IMR-90 (cell line): ENCODE data around the gene OPRL1. TPM values are rescaled to one million over a fixed set of nuclear protein-coding genes. Genes with fewer than 3 reads are reported as not detected.

Experiments used
- ATAC-seq: fragments of 200-7000 bp; cut with Tn5 transposase; 2 replicates; pipeline ENCODE4 v1.9.1; 2020; ENCODE audit warnings: low read depth, mild to moderate bottlenecking, moderate library complexity
- BruUV-seq: library from RNA; stranded (reverse); fragments of 400-500 nt; replicated peaks from 2 replicates; lab custom pipeline; 2021; lab: Mats Ljungman, UMichigan
- CTCF ChIA-PET: fragments of 300-600 bp; formaldehyde crosslinking; extraction: SDS; loops from one replicate; lab custom pipeline; 2021; ENCODE audit warnings: antibody characterized with exemption; lab: Yijun Ruan, JAX
- POLR2A ChIA-PET: fragments of 300-600 bp; sonication (Branson Sonifier 250); formaldehyde crosslinking; loops from one replicate; lab custom pipeline; 2022; ENCODE audit warnings: antibody characterized with exemption; ENCODE audit not compliant: unreplicated experiment; lab: Charles Lee
- DNase-seq: peaks from one replicate; pipeline ENCODE4 v3.0.0; 2013
- H2AFZ ChIP-seq: replicated peaks from 2 replicates; pipeline ENCODE3; 2013; ENCODE audit warnings: low read length, mild to moderate bottlenecking; ENCODE audit not compliant: poor library complexity
- H2AK5ac ChIP-seq: 2 replicates; pipeline ENCODE4 v1.6.1; 2013; ENCODE audit warnings: low read depth, low read length, inconsistent platforms
- H2AK9ac ChIP-seq: replicated peaks from 2 replicates; pipeline ENCODE3; 2013; ENCODE audit warnings: mild to moderate bottlenecking, low read depth, low read length, moderate library complexity; ENCODE audit not compliant: poor library complexity
- H2BK120ac ChIP-seq: 2 replicates; pipeline ENCODE4 v1.6.1; 2013; ENCODE audit warnings: low read depth, low read length, inconsistent platforms
- H2BK15ac ChIP-seq: 3 replicates; pipeline ENCODE4 v1.6.1; 2013; ENCODE audit warnings: low read depth, low read length, inconsistent platforms
- H2BK20ac ChIP-seq: 2 replicates; pipeline ENCODE4 v1.6.1; 2013; ENCODE audit warnings: low read depth, mild to moderate bottlenecking, inconsistent platforms, low read length, moderate library complexity
- H2BK5ac ChIP-seq: 2 replicates; pipeline ENCODE4 v1.6.1; 2013; ENCODE audit warnings: mild to moderate bottlenecking, low read depth, low read length, inconsistent platforms; ENCODE audit not compliant: poor library complexity, severe bottlenecking
- H3K14ac ChIP-seq: replicated peaks from 2 replicates; pipeline ENCODE4 v1.6.1; 2013; ENCODE audit warnings: low read depth, low read length, inconsistent platforms
- H3K18ac ChIP-seq: 2 replicates; pipeline ENCODE4 v1.6.1; 2013; ENCODE audit warnings: low read depth, low read length, control low read depth
- H3K23ac ChIP-seq: 2 replicates; pipeline ENCODE4 v1.6.1; 2013; ENCODE audit warnings: low read depth, low read length, inconsistent platforms
- H3K27ac ChIP-seq: 2 replicates; pipeline ENCODE4 v1.5.1; 2013; ENCODE audit warnings: mild to moderate bottlenecking, control low read depth, low read length; ENCODE audit not compliant: insufficient read depth
- H3K27me3 ChIP-seq: 2 replicates; pipeline ENCODE4 v1.6.1; 2013; ENCODE audit warnings: low read length; ENCODE audit not compliant: control insufficient read depth, insufficient read depth
- H3K36me3 ChIP-seq: 2 replicates; pipeline ENCODE4 v1.6.1; 2013; ENCODE audit warnings: low read length, mixed read lengths; ENCODE audit not compliant: control insufficient read depth, insufficient read depth
- H3K4ac ChIP-seq: 2 replicates; pipeline ENCODE4 v1.6.1; 2013; ENCODE audit warnings: low read depth, low read length, inconsistent platforms
- H3K4me1 ChIP-seq: 2 replicates; pipeline ENCODE4 v1.6.1; 2013; ENCODE audit warnings: low read length, mixed read lengths; ENCODE audit not compliant: control insufficient read depth, insufficient read depth
- H3K4me2 ChIP-seq: 2 replicates; pipeline ENCODE4 v1.6.1; 2013; ENCODE audit warnings: low read depth, mild to moderate bottlenecking, control low read depth, low read length, moderate library complexity
- H3K4me3 ChIP-seq: 2 replicates; pipeline ENCODE4 v1.5.1; 2013; ENCODE audit warnings: low read depth, mild to moderate bottlenecking, control low read depth, low read length, moderate library complexity; ENCODE audit not compliant: insufficient read depth
- H3K56ac ChIP-seq: 2 replicates; pipeline ENCODE4 v1.6.1; 2013; ENCODE audit warnings: low read length, inconsistent platforms; ENCODE audit not compliant: insufficient read depth; ENCODE audit errors: extremely low read depth
- H3K79me1 ChIP-seq, 2 experiments: 2 replicates each; pipeline ENCODE4 v1.6.1; 2013; ENCODE audit warnings: low read length in 2 of 2, inconsistent platforms in 1 of 2, low read depth in 1 of 2
- H3K9ac ChIP-seq: 2 replicates; pipeline ENCODE4 v1.6.1; 2013; ENCODE audit warnings: low read depth, low read length, control low read depth
- H3K9me1 ChIP-seq: 2 replicates; pipeline ENCODE4 v1.6.1; 2013; ENCODE audit warnings: low read length, inconsistent platforms; ENCODE audit not compliant: insufficient read depth
- H3K9me3 ChIP-seq: 2 replicates; pipeline ENCODE4 v1.6.1; 2013; ENCODE audit warnings: low read length; ENCODE audit not compliant: control insufficient read depth, insufficient read depth
- H4K20me1 ChIP-seq: 2 replicates; pipeline ENCODE4 v1.6.1; 2013; ENCODE audit warnings: low read length, inconsistent platforms; ENCODE audit not compliant: insufficient read depth
- H4K5ac ChIP-seq: 2 replicates; pipeline ENCODE4 v1.6.1; 2013; ENCODE audit warnings: mild to moderate bottlenecking, low read depth, low read length, control low read depth
- H4K8ac ChIP-seq, 2 experiments: 2 replicates each; pipeline ENCODE4 v1.6.1; 2013; ENCODE audit warnings: low read depth in 2 of 2, low read length in 2 of 2, control low read depth in 1 of 2, inconsistent platforms in 1 of 2
- H4K91ac ChIP-seq: 2 replicates; pipeline ENCODE4 v1.6.1; 2013; ENCODE audit warnings: low read depth, low read length, inconsistent platforms; ENCODE audit not compliant: insufficient read depth
- CHD1 ChIP-seq: IDR thresholded peaks from 2 replicates; pipeline ENCODE4 v1.6.1; 2012; ENCODE audit warnings: low read depth, low read length, improper control_type of control experiment
- CTCF ChIP-seq: conservative IDR thresholded peaks from 2 replicates; pipeline ENCODE4 v1.5.1; 2012; ENCODE audit warnings: mild to moderate bottlenecking, low read depth, low read length, improper control_type of control experiment
- ELK1 ChIP-seq: fragments of 150-350 bp; IDR thresholded peaks from 2 replicates; pipeline ENCODE4 v1.6.1; 2016; ENCODE audit warnings: low read depth, mild to moderate bottlenecking, low read length, moderate library complexity, borderline replicate concordance
- FOS ChIP-seq: fragments of 150-350 bp; IDR thresholded peaks from 2 replicates; pipeline ENCODE4 v1.6.1; 2016; ENCODE audit warnings: low read depth, low read length
- MAZ ChIP-seq: IDR thresholded peaks from 2 replicates; pipeline ENCODE4 v1.6.1; 2012; ENCODE audit warnings: low read depth, mild to moderate bottlenecking, low read length, improper control_type of control experiment, moderate library complexity, borderline replicate concordance
- RAD21 ChIP-seq: IDR thresholded peaks from 2 replicates; pipeline ENCODE4 v1.6.1; 2012; ENCODE audit warnings: low read length, improper control_type of control experiment
- RCOR1 ChIP-seq: IDR thresholded peaks from 2 replicates; pipeline ENCODE4 v1.6.1; 2012; ENCODE audit warnings: mild to moderate bottlenecking, low read length, improper control_type of control experiment; ENCODE audit not compliant: insufficient replicate concordance
- RFX5 ChIP-seq: IDR thresholded peaks from 2 replicates; pipeline ENCODE4 v1.8.0; 2012; ENCODE audit warnings: low read depth, mild to moderate bottlenecking, low read length, moderate library complexity
- SMC3 ChIP-seq: fragments of 150-350 bp; IDR thresholded peaks from 2 replicates; pipeline ENCODE4 v1.6.1; 2016; ENCODE audit warnings: low read depth, mild to moderate bottlenecking, antibody characterized with exemption, low read length, moderate library complexity
- WGBS, 2 experiments: methylation state at CpG; one replicate each; pipeline versions ENCODE4 v1.1.5 to v1.1.7; 2013; ENCODE audit warnings: missing lambda C conversion rate in 2 of 2; ENCODE audit not compliant: insufficient read length in 1 of 2; ENCODE audit errors: extremely low coverage in 2 of 2; 5-methylcytosine and 5-hydroxymethylcytosine counted together
- dilution Hi-C: fragments of 300-500 bp; cut with HindIII; formaldehyde crosslinking; loops from one replicate; pipeline ENCODE4 v1.14.3; 2018; ENCODE audit warnings: low sequenced_read_pairs; ENCODE audit not compliant: unreplicated experiment
- in situ Hi-C: fragments of 300-500 bp; cut with MboI; formaldehyde crosslinking; loops from 3 replicates; pipeline ENCODE4 v1.14.3; 2019; ENCODE audit warnings: low sequenced_read_pairs, inconsistent platforms, mixed read lengths
- intact Hi-C: fragments of 100-400 bp; cut with micrococcal nuclease; formaldehyde crosslinking; loops from 2 replicates; pipeline ENCODE4 v1.10.0; 2022
- polyA plus RNA-seq, 3 experiments: library from polyadenylated mRNA; depleted of rRNA; stranded (reverse); fragments of >200 nt; gene quantifications; 2 replicates each; pipeline ENCODE4 v1.2.3, GENCODE V29; 2012; ENCODE audit warnings: low replicate concordance in 1 of 3
- total RNA-seq: library from RNA; depleted of rRNA; stranded (reverse); fragments of >200 nt; gene quantifications from 2 replicates; pipeline ENCODE4 v1.2.3, GENCODE V29; 2012

Gene OPRL1
- total and polyA plus RNA-seq, 2 of the 4 experiments (the other 2 are of a cell fraction), result 0.36 to 1.2 TPM

DNA sequence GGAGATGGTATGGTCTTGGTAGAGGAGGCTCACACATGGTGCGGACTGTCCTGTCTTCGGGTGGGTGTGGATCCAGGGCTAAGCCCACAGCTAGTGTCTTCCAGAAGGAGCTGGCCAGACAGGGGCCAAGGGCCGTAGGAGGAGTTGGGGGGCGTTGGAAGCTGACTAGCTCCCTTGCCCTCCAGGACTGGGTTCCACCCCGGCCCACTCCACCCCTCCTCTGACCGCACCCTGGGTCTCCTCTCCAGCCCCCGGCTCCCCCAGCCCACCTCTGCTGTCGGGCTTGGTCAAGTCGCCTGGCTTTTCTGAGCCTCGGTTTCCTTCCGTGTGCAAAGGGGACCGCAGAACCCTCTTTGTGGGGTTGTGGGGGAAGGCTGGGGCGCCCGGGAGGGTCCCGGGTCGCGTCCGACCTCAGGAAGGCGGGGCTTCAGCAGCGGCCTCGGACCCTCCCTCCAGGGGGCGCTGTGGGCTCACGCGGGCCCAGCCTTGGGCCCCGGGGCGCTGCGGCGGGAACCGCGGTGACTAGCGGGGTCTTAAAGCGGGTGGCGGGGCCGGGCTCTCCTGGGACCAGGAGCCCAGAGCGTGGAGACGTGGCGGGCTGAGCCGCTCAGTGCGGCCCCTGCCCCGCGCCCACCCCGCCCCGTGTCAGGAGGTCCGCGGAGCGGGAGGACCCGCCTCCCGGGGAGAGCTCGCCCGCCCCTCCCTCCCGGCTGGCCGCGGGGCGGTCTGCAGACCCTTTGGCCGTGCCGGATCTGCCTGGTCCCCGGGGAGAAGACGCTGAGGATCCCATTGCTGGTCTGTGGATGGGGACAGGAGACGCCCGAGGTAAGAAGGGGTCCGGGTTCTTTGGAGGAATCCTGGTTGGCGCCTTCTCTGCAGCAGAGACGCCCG, 22.1 kb downstream of the OPRL1 start:
- H2AK5ac ChIP-seq, result no peak overlapping the region
- no peak overlapping the region for H3K56ac ChIP-seq
- peak overlapping the region; percentile 78 for H2AFZ ChIP-seq
- H4K20me1 ChIP-seq, result no peaks in the 10 kb centered on the region
- H2BK5ac ChIP-seq, result no peak overlapping the region
- H2BK15ac ChIP-seq, result no peak overlapping the region
- no peak overlapping the region for H2AK9ac ChIP-seq
- no peak overlapping the region for H2BK20ac ChIP-seq
- H4K5ac ChIP-seq, result no peak overlapping the region
- in situ Hi-C loops (no loop called here), dilution Hi-C loops (no loop called here), intact Hi-C loops (no loop called here)
- no peak overlapping the region for H4K91ac ChIP-seq
- H3K4me3 ChIP-seq, result no peak overlapping the region; the same call in 1 of the 2 replicates
- TF ChIP-seq RAD21 (peak; percentile 41), CHD1 (no peak), RFX5 (no peak), FOS (no peak), MAZ (no peak), CTCF (peak; percentile 60), RCOR1 (no peak), ELK1 (no peak), SMC3 (peak; percentile 20; the same call in 1 of the 2 replicates)
- no peak overlapping the region for H3K27ac ChIP-seq
- no peak overlapping the region for H3K4ac ChIP-seq
- H3K23ac ChIP-seq, result no peak overlapping the region
- H3K9ac ChIP-seq, result no peak overlapping the region
- ChIA-PET POLR2A (no interaction called here), CTCF (no interaction called here)
- ATAC-seq (peak; percentile 84), DNase-seq (no peak)
- 9% methylated on average over 18 of the region's 64 CpGs; no CpG with 5 or more reads in 1 of the 2 experiments for WGBS, 2 experiments
- H3K36me3 ChIP-seq, result no peaks in the 10 kb centered on the region
- no peak overlapping the region for H3K18ac ChIP-seq
- no peaks in the 10 kb centered on the region for H3K9me1 ChIP-seq
- no peak overlapping the region for H3K14ac ChIP-seq
- peaks cover 47% of the 10 kb centered on the region for H3K27me3 ChIP-seq
- H3K4me2 ChIP-seq, result no peak overlapping the region
- no peaks in the 10 kb centered on the region for H3K4me1 ChIP-seq
- no peak overlapping the region for H2BK120ac ChIP-seq
- no peaks in the 10 kb centered on the region for H3K79me1 ChIP-seq
- no peak overlapping the region for H4K8ac ChIP-seq
- no TSS peak for BruUV-seq
- no peaks in the 10 kb centered on the region for H3K9me3 ChIP-seq
